GM12878 (cell line): ENCODE results near the gene SP3. TPM values are rescaled to one million over a fixed set of nuclear protein-coding genes. Genes with fewer than 3 reads are reported as not detected.

Experiments used
- ATAC-seq: fragments of 200-7000 bp; cut with Tn5 transposase; 3 replicates; pipeline ENCODE4 v1.9.1; 2020; ENCODE audit warnings: mild to moderate bottlenecking, moderate library complexity
- BruUV-seq: library from RNA; stranded (reverse); fragments of 400-500 nt; replicated peaks from 2 replicates; lab custom pipeline; 2021; lab: Mats Ljungman, UMichigan
- CTCF ChIA-PET: fragments of 300-600 bp; sonication (Branson Sonifier 250); formaldehyde crosslinking; extraction: SDS; loops from one replicate; lab custom pipeline; 2021; ENCODE audit warnings: inconsistent platforms; lab: Yijun Ruan, JAX
- POLR2A ChIA-PET: fragments of 350-600 bp; formaldehyde crosslinking; extraction: SDS; loops from one replicate; lab custom pipeline; 2021; ENCODE audit warnings: inconsistent platforms; lab: Charles Lee
- RAD21 ChIA-PET: fragments of 300-600 bp; sonication (Branson Sonifier 250); formaldehyde crosslinking; loops from one replicate; lab custom pipeline; 2023; ENCODE audit warnings: antibody characterized with exemption; ENCODE audit not compliant: unreplicated experiment; lab: Charles Lee
- SMC1A ChIA-PET: fragments of 300-600 bp; sonication (Branson Sonifier 250); formaldehyde crosslinking; loops from one replicate; lab custom pipeline; 2023; ENCODE audit not compliant: unreplicated experiment, uncharacterized antibody; lab: Charles Lee
- DNase-seq: peaks from one replicate; pipeline ENCODE4 v3.0.0-alpha.2; 2011; ENCODE audit warnings: low read depth, low spot score
- FAIRE-seq: peaks from 3 replicates; lab custom pipeline; 2011; peaks lifted over from hg19 to GRCh38; lab: Jason Lieb, UNC
- H2AFZ ChIP-seq: 2 replicates; pipeline ENCODE4 v1.6.0; 2011; ENCODE audit warnings: low read depth, low read length, control low read depth; ENCODE audit not compliant: control insufficient read depth
- H3K27ac ChIP-seq: 2 replicates; pipeline ENCODE4 v1.5.1; 2011; ENCODE audit warnings: control low read depth; ENCODE audit not compliant: control insufficient read depth, insufficient read depth
- H3K27me3 ChIP-seq, 2 experiments: replicated peaks in 1 of 2; 2 replicates each; pipeline versions ENCODE4 v1.6.0 to v1.6.1; 2011; ENCODE audit warnings: low read length in 1 of 2; ENCODE audit not compliant: control insufficient read depth in 2 of 2, insufficient read depth in 2 of 2
- H3K36me3 ChIP-seq, 2 experiments: 2 replicates each; pipeline ENCODE4 v1.5.1; 2011; ENCODE audit warnings: low read length in 1 of 2; ENCODE audit not compliant: control insufficient read depth in 2 of 2, insufficient read depth in 2 of 2
- H3K4me1 ChIP-seq: 2 replicates; pipeline ENCODE4 v1.6.1; 2011; ENCODE audit warnings: mild to moderate bottlenecking, low read length, moderate library complexity, mixed read lengths; ENCODE audit not compliant: control insufficient read depth, insufficient read depth
- H3K4me2 ChIP-seq: 2 replicates; pipeline ENCODE4 v1.6.0; 2011; ENCODE audit warnings: control low read depth; ENCODE audit not compliant: control insufficient read depth, insufficient read depth
- H3K4me3 ChIP-seq: fragments of 200-600 bp; sonication (generic); 2 replicates; pipeline ENCODE4 v1.5.1; 2016
- H3K79me2 ChIP-seq: 2 replicates; pipeline ENCODE4 v1.6.0; 2011; ENCODE audit warnings: low read length; ENCODE audit not compliant: control insufficient read depth, insufficient read depth
- H3K9ac ChIP-seq: 2 replicates; pipeline ENCODE4 v1.8.0; 2011; ENCODE audit warnings: low read length, control low read depth, mixed read lengths; ENCODE audit not compliant: control insufficient read depth, insufficient read depth
- H3K9me3 ChIP-seq: replicated peaks from 3 replicates; pipeline ENCODE4 v1.5.1; 2011; ENCODE audit warnings: mild to moderate bottlenecking, low read length; ENCODE audit not compliant: control insufficient read depth, insufficient read depth
- H4K20me1 ChIP-seq: 2 replicates; pipeline ENCODE4 v1.6.0; 2011; ENCODE audit not compliant: control insufficient read depth, insufficient read depth
- DPF2 ChIP-seq: fragments of 450-650 bp; IDR thresholded peaks from 2 replicates; pipeline ENCODE4 v1.6.1; 2017; ENCODE audit warnings: mild to moderate bottlenecking
- NFIC ChIP-seq: IDR thresholded peaks from 2 replicates; pipeline ENCODE4 v1.6.1; 2012; ENCODE audit warnings: low read depth, mild to moderate bottlenecking, inconsistent platforms, low read length, moderate library complexity
- POLR2AphosphoS2 ChIP-seq: IDR thresholded peaks from 2 replicates; pipeline ENCODE4 v1.6.1; 2011; ENCODE audit warnings: low read depth, mild to moderate bottlenecking, low read length, improper control_type of control experiment, moderate library complexity
- RUNX3 ChIP-seq: IDR thresholded peaks from 2 replicates; pipeline ENCODE4 v1.6.1; 2012; ENCODE audit warnings: low read length, inconsistent platforms
- SMARCA5 ChIP-seq: fragments of 450-650 bp; IDR thresholded peaks from 2 replicates; pipeline ENCODE4 v1.6.1; 2017; ENCODE audit warnings: mild to moderate bottlenecking
- SP1 ChIP-seq: IDR thresholded peaks from one replicate; pipeline ENCODE4 v1.6.1; 2011; ENCODE audit warnings: low read depth, low read length
- YY1 ChIP-seq: IDR thresholded peaks from 2 replicates; pipeline ENCODE4 v1.6.1; 2011; ENCODE audit warnings: low read depth, mild to moderate bottlenecking, low read length
- ZNF207 ChIP-seq: fragments of 450-650 bp; IDR thresholded peaks from 2 replicates; pipeline ENCODE4 v1.6.1; 2014; ENCODE audit warnings: antibody characterized with exemption, mild to moderate bottlenecking, borderline replicate concordance
- WGBS: methylation state at CpG from one replicate; pipeline ENCODE4 v1.1.6; 2016; ENCODE audit warnings: low lambda C conversion rate; ENCODE audit not compliant: insufficient replicate concordance, insufficient coverage; ENCODE audit errors: missing lambda C conversion rate; 5-methylcytosine and 5-hydroxymethylcytosine counted together
- in situ Hi-C: fragments of 300-500 bp; cut with MboI; formaldehyde crosslinking; loops from 9 replicates; pipeline ENCODE4 v1.14.3; 2018; ENCODE audit warnings: mixed read lengths
- intact Hi-C: fragments of 100-400 bp; cut with micrococcal nuclease; formaldehyde crosslinking; loops from one replicate; pipeline ENCODE4 v1.14.2; 2022; ENCODE audit not compliant: unreplicated experiment
- polyA plus RNA-seq, 11 experiments: library from polyadenylated mRNA; depleted of rRNA in 4 of 11; unstranded in 6 of 11; stranded (reverse) in 5 of 11; fragments of >200 nt; fragmentation: Nextera tagmentation in 4 of 11; fragmentation: Illumina TruSeq in 1 of 11; extraction: Ambion mirVana in 4 of 11; extraction: Trizol in 1 of 11; gene quantifications; 1 replicate in 1 of 11; 2 replicates in 10 of 11; pipeline versions ENCODE4 v1.2.1 to v1.2.3, GENCODE V29; 2011 to 2016; ENCODE audit warnings: inconsistent platforms in 2 of 11, missing spikeins in 2 of 11, low read depth in 1 of 11
- total RNA-seq, 4 experiments: library from RNA; depleted of rRNA in 3 of 4; stranded (reverse); fragments of >200 nt in 3 of 4; fragmentation: Illumina TruSeq in 1 of 4; extraction: Trizol in 1 of 4; gene quantifications; 2 replicates each; pipeline versions ENCODE4 v1.2.1 to v1.2.3, GENCODE V29; 2013 to 2021
- TF ChIP-seq, protein P1 (sequence below): fragments of 450-650 bp; IDR thresholded peaks from 2 replicates; pipeline ENCODE4 v1.6.1; 2016; ENCODE audit warnings: mild to moderate bottlenecking, moderate library complexity, borderline replicate concordance

SP3 gene
- total and polyA plus RNA-seq, 10 of the 15 experiments (the other 5 are each of a cell fraction or from before 2014, with no cell fraction given), result 9.9 to 87.6 (median 52.4) TPM

GRCh38 chr2:173991856-173992588 is 26.8 kb upstream of the SP3 start:
- Histone ChIP-seq H3K36me3 (no peaks in the 10 kb centered on the region), H3K9me3 (no peaks in the 10 kb centered on the region), H3K27me3 (no peaks in the 10 kb centered on the region), H3K9ac (no peak overlapping the region), H3K4me1 (peaks cover 40% of the 10 kb centered on the region), H3K79me2 (no peaks in the 10 kb centered on the region), H4K20me1 (no peaks in the 10 kb centered on the region), H2AFZ (peak overlapping the region; percentile 76), H3K4me2 (peak overlapping the region; percentile 36), H3K4me3 (peak overlapping the region; percentile 13; the same call in 1 of the 2 replicates), H3K27ac (peak overlapping the region; percentile 45)
- intact Hi-C loops, result no loop called here
- no TSS peak for BruUV-seq
- CTCF ChIA-PET, result no interaction called here
- no peak for TF ChIP-seq POLR2AphosphoS2
- peak; percentile 36; the same call in 1 of the 2 replicates for TF ChIP-seq NFIC
- peak; percentile 54 for TF ChIP-seq RUNX3
- DNase-seq, result no peak
- SMC1A ChIA-PET, result interaction anchor here (1.1 kb wide), 1 partner anchor 19 kb away, joined by 3 read pairs; no protein-coding TSS in a partner anchor
- RAD21 ChIA-PET, result no interaction called here
- POLR2A ChIA-PET, result no interaction called here
- FAIRE-seq, result no peak
- in situ Hi-C loops, result no loop called here
- WGBS, result 30% methylated on average over 5 of the region's 5 CpGs
- ATAC-seq, result peak; percentile 35

- intact Hi-C loops (no loop called here), in situ Hi-C loops (no loop called here)
- Histone ChIP-seq H3K27me3 (no peaks in the 10 kb centered on the region), H3K79me2 (no peaks in the 10 kb centered on the region), H3K36me3 (no peaks in the 10 kb centered on the region), H3K9me3 (no peaks in the 10 kb centered on the region), H2AFZ (peak overlapping the region; percentile 76), H3K27ac (peak overlapping the region; percentile 45), H3K4me3 (peak overlapping the region; percentile 13; the same call in 1 of the 2 replicates), H4K20me1 (no peaks in the 10 kb centered on the region), H3K4me1 (peaks cover 38% of the 10 kb centered on the region), H3K4me2 (peak overlapping the region; percentile 36), H3K9ac (peak overlapping the region; percentile 0; the same call in 1 of the 2 replicates)
- RAD21 ChIA-PET, result no interaction called here
- SMC1A ChIA-PET, result interaction anchor here (1.1 kb wide), 1 partner anchor 18 kb away, joined by 3 read pairs; no protein-coding TSS in a partner anchor
- DNase-seq, result peak; percentile 87
- POLR2A ChIA-PET, result no interaction called here
- WGBS, result 12% methylated on average over 13 of the region's 13 CpGs
- TF ChIP-seq YY1 (0 out of 2 replicates have a peak, but pooled peaks have one; percentile 36), DPF2 (no peak), SMARCA5 (no peak), SP1 (no peak), ZNF207 (no peak)
- TF ChIP-seq, protein P1, sequence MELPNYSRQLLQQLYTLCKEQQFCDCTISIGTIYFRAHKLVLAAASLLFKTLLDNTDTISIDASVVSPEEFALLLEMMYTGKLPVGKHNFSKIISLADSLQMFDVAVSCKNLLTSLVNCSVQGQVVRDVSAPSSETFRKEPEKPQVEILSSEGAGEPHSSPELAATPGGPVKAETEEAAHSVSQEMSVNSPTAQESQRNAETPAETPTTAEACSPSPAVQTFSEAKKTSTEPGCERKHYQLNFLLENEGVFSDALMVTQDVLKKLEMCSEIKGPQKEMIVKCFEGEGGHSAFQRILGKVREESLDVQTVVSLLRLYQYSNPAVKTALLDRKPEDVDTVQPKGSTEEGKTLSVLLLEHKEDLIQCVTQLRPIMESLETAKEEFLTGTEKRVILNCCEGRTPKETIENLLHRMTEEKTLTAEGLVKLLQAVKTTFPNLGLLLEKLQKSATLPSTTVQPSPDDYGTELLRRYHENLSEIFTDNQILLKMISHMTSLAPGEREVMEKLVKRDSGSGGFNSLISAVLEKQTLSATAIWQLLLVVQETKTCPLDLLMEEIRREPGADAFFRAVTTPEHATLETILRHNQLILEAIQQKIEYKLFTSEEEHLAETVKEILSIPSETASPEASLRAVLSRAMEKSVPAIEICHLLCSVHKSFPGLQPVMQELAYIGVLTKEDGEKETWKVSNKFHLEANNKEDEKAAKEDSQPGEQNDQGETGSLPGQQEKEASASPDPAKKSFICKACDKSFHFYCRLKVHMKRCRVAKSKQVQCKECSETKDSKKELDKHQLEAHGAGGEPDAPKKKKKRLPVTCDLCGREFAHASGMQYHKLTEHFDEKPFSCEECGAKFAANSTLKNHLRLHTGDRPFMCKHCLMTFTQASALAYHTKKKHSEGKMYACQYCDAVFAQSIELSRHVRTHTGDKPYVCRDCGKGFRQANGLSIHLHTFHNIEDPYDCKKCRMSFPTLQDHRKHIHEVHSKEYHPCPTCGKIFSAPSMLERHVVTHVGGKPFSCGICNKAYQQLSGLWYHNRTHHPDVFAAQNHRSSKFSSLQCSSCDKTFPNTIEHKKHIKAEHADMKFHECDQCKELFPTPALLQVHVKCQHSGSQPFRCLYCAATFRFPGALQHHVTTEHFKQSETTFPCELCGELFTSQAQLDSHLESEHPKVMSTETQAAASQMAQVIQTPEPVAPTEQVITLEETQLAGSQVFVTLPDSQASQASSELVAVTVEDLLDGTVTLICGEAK, result no peak
- FAIRE-seq, result no peak
- CTCF ChIA-PET, result no interaction called here
- peak; percentile 86 for ATAC-seq
- BruUV-seq, result no TSS peak
Observed at GRCh38 chr2:173990970-173991819, 26.0 kb upstream of the SP3 start.
